NT2/D1 (cell line): ENCODE results near the gene AFF1.

Experiments used
- DNase-seq: peaks from one replicate; pipeline ENCODE4 v3.0.0-alpha.2; 2011; ENCODE audit warnings: low read depth, low spot score
- H3K27me3 ChIP-seq: 2 replicates; pipeline ENCODE4 v1.6.0; 2011; ENCODE audit warnings: mild to moderate bottlenecking; ENCODE audit not compliant: insufficient read length, insufficient read depth
- H3K36me3 ChIP-seq: 2 replicates; pipeline ENCODE4 v1.6.1; 2011; ENCODE audit warnings: mild to moderate bottlenecking, low read length, mixed read lengths; ENCODE audit not compliant: insufficient read depth, insufficient read length
- H3K4me1 ChIP-seq: 2 replicates; pipeline ENCODE4 v1.5.1; 2011; ENCODE audit not compliant: insufficient read depth, insufficient read length
- H3K4me3 ChIP-seq: 2 replicates; pipeline ENCODE4 v1.5.1; 2011; ENCODE audit warnings: low read depth; ENCODE audit not compliant: insufficient read length
- H3K9ac ChIP-seq: 2 replicates; pipeline ENCODE4 v1.6.0; 2011; ENCODE audit warnings: low read depth; ENCODE audit not compliant: insufficient read length
- H3K9me3 ChIP-seq: 2 replicates; pipeline ENCODE4 v1.5.1; 2011; ENCODE audit warnings: mild to moderate bottlenecking, low read length; ENCODE audit not compliant: insufficient read depth
- SUZ12 ChIP-seq: IDR thresholded peaks from 2 replicates; pipeline ENCODE4 v1.6.1; 2011; ENCODE audit not compliant: insufficient read length, insufficient read depth; ENCODE audit errors: extremely low read depth
- YY1 ChIP-seq: IDR thresholded peaks from 2 replicates; pipeline ENCODE4 v1.6.1; 2011; ENCODE audit not compliant: insufficient read length, insufficient read depth
- ZNF274 ChIP-seq: IDR thresholded peaks from 2 replicates; pipeline ENCODE4 v1.6.1; 2011; ENCODE audit warnings: mild to moderate bottlenecking, low read depth, low read length

AFF1 gene

DNA sequence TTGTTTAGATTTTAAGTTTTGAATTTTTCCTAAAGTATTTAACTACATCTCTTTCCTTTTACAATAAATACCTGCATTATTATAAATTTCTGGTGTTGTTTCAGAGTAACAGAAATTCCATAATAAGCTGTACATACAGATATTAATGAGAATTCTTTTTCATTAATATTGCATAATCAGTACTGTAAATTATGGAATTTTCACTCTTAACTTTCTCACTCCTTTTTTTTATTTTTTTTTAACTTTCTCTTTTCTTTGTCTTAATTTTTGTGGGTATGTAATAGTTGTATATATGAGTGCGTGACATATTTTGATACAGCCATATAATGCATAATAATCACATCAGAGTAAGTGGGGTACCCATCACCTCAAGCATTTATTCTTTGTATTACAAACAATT lies 175.1 kb downstream of the AFF1 start:
- DNase-seq = no peak
- Histone ChIP-seq H3K9ac (no peak overlapping the region), H3K27me3 (no peaks in the 10 kb centered on the region), H3K9me3 (no peaks in the 10 kb centered on the region), H3K4me3 (no peak overlapping the region), H3K4me1 (no peaks in the 10 kb centered on the region), H3K36me3 (peaks cover 32% of the 10 kb centered on the region)
- TF ChIP-seq ZNF274 (no peak), YY1 (no peak), SUZ12 (no peak)

DNA sequence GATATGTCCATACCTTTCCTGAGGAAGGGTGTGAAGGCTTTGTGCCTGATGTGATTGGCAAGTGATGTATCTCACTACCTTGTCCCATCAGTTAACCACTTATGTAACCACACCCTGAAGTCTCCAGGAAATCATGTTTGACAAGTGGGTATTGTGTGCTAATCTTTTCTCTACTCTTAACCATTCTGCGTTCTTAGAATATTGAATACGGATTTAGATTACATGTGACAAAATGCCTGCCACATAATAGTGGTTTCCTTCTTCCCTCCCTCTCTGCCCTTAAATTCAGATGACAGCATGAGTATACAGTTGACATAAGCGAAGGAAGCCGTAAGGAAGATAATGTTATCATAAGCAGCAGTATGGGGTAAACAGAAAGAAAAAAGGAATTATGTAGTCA lies 177.3 kb downstream of the AFF1 start:
- Histone ChIP-seq H3K4me1 (no peaks in the 10 kb centered on the region), H3K27me3 (no peaks in the 10 kb centered on the region), H3K9me3 (no peaks in the 10 kb centered on the region), H3K4me3 (no peak overlapping the region), H3K36me3 (peaks cover 47% of the 10 kb centered on the region), H3K9ac (no peak overlapping the region)
- no peak for DNase-seq
- no peak for TF ChIP-seq ZNF274
- TF ChIP-seq SUZ12 = no peak
- TF ChIP-seq YY1 = no peak

DNA sequence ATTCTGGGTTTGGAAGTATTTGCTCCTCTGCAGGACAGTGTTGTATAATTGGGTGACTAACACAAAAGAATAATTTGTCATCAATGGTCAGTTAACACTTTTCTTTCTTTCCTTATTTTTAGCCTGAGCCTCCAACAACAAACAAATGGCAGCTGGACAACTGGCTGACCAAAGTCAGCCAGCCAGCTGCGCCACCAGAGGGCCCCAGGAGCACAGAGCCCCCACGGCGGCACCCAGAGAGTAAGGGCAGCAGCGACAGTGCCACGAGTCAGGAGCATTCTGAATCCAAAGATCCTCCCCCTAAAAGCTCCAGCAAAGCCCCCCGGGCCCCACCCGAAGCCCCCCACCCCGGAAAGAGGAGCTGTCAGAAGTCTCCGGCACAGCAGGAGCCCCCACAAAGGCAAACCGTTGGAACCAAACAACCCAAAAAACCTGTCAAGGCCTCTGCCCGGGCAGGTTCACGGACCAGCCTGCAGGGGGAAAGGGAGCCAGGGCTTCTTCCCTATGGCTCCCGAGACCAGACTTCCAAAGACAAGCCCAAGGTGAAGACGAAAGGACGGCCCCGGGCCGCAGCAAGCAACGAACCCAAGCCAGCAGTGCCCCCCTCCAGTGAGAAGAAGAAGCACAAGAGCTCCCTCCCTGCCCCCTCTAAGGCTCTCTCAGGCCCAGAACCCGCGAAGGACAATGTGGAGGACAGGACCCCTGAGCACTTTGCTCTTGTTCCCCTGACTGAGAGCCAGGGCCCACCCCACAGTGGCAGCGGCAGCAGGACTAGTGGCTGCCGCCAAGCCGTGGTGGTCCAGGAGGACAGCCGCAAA lies 179.6 kb downstream of the AFF1 start:
- no peaks in the 10 kb centered on the region for H3K4me1 ChIP-seq
- no peaks in the 10 kb centered on the region for H3K27me3 ChIP-seq
- DNase-seq = no peak
- no peak overlapping the region for H3K9ac ChIP-seq
- TF ChIP-seq YY1 (no peak), ZNF274 (no peak), SUZ12 (no peak)
- H3K9me3 ChIP-seq = no peaks in the 10 kb centered on the region
- H3K4me3 ChIP-seq = no peak overlapping the region
- H3K36me3 ChIP-seq = peaks cover 47% of the 10 kb centered on the region

DNA sequence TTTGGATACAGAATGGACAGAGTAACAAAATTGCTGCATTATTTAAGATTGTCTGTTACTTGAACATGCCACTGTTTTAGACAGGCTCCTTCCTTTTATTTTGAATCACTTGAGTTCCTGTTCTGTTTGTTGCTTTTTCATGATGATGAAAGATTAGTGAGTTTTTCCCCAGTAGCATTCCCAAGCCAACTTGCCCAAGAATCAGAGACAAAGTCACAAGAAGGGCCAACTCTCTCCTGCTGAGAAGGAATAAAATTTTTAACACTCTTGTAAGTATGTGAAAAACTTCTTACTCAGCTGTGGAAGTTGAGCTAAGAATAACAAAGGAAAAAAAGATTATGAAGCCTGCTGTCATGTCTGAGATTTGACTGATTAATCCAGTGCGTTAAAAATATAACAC lies 181.4 kb downstream of the AFF1 start:
- TF ChIP-seq YY1 (no peak), SUZ12 (no peak), ZNF274 (no peak)
- no peaks in the 10 kb centered on the region for H3K4me1 ChIP-seq
- no peaks in the 10 kb centered on the region for H3K9me3 ChIP-seq
- H3K9ac ChIP-seq = no peak overlapping the region
- no peak overlapping the region for H3K4me3 ChIP-seq
- no peaks in the 10 kb centered on the region for H3K27me3 ChIP-seq
- no peak for DNase-seq
- H3K36me3 ChIP-seq = peaks cover 59% of the 10 kb centered on the region

DNA sequence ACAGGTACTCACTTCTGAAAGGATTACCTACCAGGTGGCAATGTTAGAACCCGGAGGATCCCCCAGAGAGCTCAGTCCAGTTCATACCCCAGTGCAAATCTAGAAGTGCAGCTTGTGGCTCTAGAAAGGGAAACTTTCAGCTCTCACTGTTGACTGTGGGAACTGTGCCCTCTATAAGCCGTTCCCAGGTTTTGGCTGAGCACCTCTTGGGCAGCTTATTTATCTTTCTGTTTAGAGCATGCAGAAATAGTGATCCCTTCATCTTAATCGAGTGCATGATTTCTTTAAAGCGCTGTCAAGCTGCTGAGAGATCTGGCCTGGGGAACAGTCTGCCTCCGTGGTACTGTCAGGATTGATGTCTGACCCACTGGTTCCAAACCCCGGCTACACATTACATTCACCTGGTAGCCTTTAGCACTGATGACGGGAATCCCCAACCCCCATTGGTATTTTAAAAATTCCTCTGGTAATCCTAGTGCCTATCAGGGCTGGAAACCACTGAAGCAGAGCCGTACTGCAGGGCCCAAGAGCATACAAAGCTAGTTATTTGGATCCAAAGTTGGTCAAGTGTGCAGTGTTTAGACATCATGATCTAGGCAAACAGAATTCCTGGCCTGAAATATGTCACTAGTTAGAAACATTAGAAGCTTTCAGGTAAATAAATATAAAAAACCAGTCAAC lies 182.4 kb downstream of the AFF1 start:
- peaks cover 52% of the 10 kb centered on the region for H3K36me3 ChIP-seq
- no peak for DNase-seq
- no peaks in the 10 kb centered on the region for H3K9me3 ChIP-seq
- no peak overlapping the region for H3K9ac ChIP-seq
- H3K4me1 ChIP-seq = no peaks in the 10 kb centered on the region
- no peak for TF ChIP-seq SUZ12
- TF ChIP-seq ZNF274 = no peak
- TF ChIP-seq YY1 = no peak
- no peak overlapping the region for H3K4me3 ChIP-seq
- no peaks in the 10 kb centered on the region for H3K27me3 ChIP-seq

DNA sequence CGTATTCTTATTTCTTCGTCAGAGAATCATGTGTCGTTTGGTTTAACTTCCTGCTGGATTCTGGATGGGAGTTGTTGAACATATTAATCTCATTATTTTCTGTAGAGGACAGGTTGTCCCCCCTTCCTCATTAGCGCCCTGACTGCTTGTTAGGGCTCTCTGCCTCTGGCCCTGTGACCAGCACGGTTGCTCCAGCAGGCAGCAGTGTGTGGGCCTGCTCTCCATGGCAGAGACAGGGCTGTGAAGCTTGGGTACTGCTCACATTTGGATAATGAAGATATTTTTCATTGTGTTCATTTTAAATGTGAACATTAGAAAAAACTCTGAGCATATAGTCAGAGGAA lies 182.9 kb downstream of the AFF1 start:
- no peaks in the 10 kb centered on the region for H3K27me3 ChIP-seq
- H3K9me3 ChIP-seq = no peaks in the 10 kb centered on the region
- H3K36me3 ChIP-seq = peaks cover 52% of the 10 kb centered on the region
- no peak overlapping the region for H3K4me3 ChIP-seq
- no peak for DNase-seq
- no peaks in the 10 kb centered on the region for H3K4me1 ChIP-seq
- no peak overlapping the region for H3K9ac ChIP-seq
- no peak for TF ChIP-seq SUZ12
- TF ChIP-seq ZNF274 = no peak
- TF ChIP-seq YY1 = no peak

DNA sequence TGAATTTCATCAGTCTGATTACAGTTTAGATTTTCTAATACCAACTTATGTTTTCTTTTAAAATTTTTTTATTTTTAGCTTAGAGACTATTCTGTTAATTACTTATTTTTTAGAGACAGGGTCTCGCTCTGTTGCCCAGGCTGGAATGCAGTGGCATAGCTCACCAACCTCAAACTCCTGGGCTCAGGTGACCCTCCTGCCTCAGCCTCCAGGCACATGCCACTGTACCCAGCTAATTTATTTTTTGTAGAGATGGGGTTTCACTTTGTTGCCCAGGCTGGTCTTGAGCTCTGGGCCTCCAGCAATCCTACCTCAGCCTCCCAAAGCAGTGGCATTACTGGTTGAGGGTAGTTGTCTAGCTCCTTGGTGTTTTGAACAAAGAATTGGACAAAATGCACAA lies 183.6 kb downstream of the AFF1 start:
- H3K4me1 ChIP-seq = no peaks in the 10 kb centered on the region
- no peaks in the 10 kb centered on the region for H3K9me3 ChIP-seq
- DNase-seq = no peak
- H3K4me3 ChIP-seq = no peak overlapping the region
- H3K27me3 ChIP-seq = no peaks in the 10 kb centered on the region
- no peak for TF ChIP-seq YY1
- TF ChIP-seq ZNF274 = no peak
- TF ChIP-seq SUZ12 = no peak
- no peak overlapping the region for H3K9ac ChIP-seq
- peaks cover 50% of the 10 kb centered on the region for H3K36me3 ChIP-seq
